ENCODE data around the gene MRPS18A.

MRPS18A gene

DNA sequence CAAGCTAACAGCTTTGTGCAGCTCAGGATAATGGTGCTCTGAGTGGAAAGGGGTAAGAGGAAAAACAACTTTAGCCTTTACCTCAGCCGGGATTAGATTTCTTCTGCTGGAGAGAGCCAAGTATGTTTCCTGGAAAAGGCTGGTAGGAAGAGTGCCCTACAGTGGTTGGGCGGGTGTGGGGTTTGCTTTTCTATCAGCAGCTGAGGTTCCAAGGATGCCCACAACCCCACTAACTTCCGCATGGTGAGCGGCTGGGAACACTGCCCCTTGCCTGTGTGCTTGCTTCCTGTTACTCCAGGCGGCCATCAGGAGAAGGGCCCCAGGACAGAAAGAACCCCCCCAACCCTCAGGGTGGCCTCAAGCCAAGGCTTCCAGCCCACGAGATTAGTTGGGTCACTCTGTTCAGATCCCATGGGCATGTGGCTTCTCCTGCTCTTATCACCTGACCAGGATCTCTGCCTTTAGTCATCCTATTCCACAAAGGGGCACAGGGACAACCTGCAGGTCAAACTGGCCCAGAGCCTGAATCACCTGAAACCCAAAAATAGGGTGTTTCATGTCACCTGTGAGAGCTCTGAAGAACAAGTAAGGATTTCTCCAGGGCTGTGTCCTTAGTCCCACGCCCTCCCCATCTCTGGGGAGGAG is 10.5 kb downstream of the MRPS18A start:
- H2BK12ac ChIP-seq (ENCODE audit: low read length): no peak overlapping the region
- H3K4me2 ChIP-seq (ENCODE audit: insufficient read depth, low read length, poor library complexity, severe bottlenecking): no peak overlapping the region
- no peak for DNase-seq (ENCODE audit: low spot score)
- WGBS, 2 donors (ENCODE audit: extremely low coverage in 2 of 2, insufficient read length in 2 of 2, insufficient replicate concordance in 1 of 2): no CpG with 5 or more reads among the region's 7 CpGs
- no peaks in the 10 kb centered on the region for H3K4me1 ChIP-seq (ENCODE audit: control insufficient read depth in 2 of 2, insufficient read depth in 1 of 2, low read depth in 1 of 2, low read length in 2 of 2)
- no peak overlapping the region for H2BK15ac ChIP-seq (ENCODE audit: low read length)
- H3K23ac ChIP-seq (ENCODE audit: low read depth, low read length, poor library complexity): no peak overlapping the region
- H3K79me1 ChIP-seq (ENCODE audit: low read depth, low read length): no peaks in the 10 kb centered on the region
- no peak overlapping the region for H2BK120ac ChIP-seq (ENCODE audit: low read depth, low read length)
- H4K8ac ChIP-seq (ENCODE audit: low read depth, low read length): no peak overlapping the region
- H4K91ac ChIP-seq (ENCODE audit: low read depth, low read length, poor library complexity): no peak overlapping the region
- H3K18ac ChIP-seq (ENCODE audit: low read length): no peak overlapping the region
- no peak overlapping the region for H3K27ac ChIP-seq (replicated peaks; ENCODE audit: low read length)
- H2AFZ ChIP-seq (ENCODE audit: low read length): no peak overlapping the region
- no peaks in the 10 kb centered on the region for H3K9me3 ChIP-seq (replicated peaks in 1 of 2; ENCODE audit: control insufficient read depth in 2 of 2, insufficient read depth in 1 of 2, low read depth in 1 of 2, low read length in 2 of 2)
- H2AK5ac ChIP-seq (ENCODE audit: low read depth, low read length): no peak overlapping the region
- no peak overlapping the region for H3K9ac ChIP-seq (ENCODE audit: low read depth, low read length, poor library complexity)
- H3K36me3 ChIP-seq (replicated peaks in 1 of 2; ENCODE audit: control insufficient read depth in 2 of 2, insufficient read depth in 2 of 2, low read length in 2 of 2): peaks cover 33 to 99% of the 10 kb centered on the region in 2 donors
- no peak overlapping the region for H2BK5ac ChIP-seq (ENCODE audit: low read length)
- H3K14ac ChIP-seq (ENCODE audit: low read length): no peak overlapping the region
- H3K4me3 ChIP-seq (ENCODE audit: low read length in 2 of 2): no peak overlapping the region
- H3K27me3 ChIP-seq (ENCODE audit: control insufficient read depth in 3 of 3, insufficient read depth in 3 of 3, low read depth in 1 of 3, low read length in 3 of 3): no peaks in the 10 kb centered on the region
- no peak overlapping the region for H3K4ac ChIP-seq (ENCODE audit: low read length)

DNA sequence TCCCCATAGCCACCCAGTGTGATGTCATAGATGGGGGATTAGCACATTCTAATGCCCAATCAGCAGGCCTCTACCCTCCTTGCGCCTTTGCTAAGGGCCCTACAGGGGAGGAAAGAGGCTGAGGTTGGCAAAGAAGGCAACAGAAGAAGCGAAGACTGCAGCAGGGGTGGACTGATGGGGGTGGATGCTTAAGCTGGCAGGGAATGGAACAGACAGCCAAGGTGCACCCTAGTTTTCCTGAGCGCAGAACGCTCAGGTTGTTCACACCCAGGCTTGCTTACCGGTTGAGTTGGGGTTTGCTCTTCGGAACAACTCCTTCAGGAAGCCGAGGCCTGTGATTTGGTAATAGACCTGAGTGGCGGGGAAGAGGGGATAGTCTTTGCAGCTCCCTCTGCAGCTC is 12.7 kb downstream of the MRPS18A start:
- Histone ChIP-seq H4K91ac (ENCODE audit: low read depth, low read length, poor library complexity) (no peak overlapping the region), H2BK5ac (ENCODE audit: low read length) (no peak overlapping the region), H3K4me1 (ENCODE audit: control insufficient read depth in 2 of 2, insufficient read depth in 1 of 2, low read depth in 1 of 2, low read length in 2 of 2) (peaks cover 0 to under 1% of the 10 kb centered on the region in 2 donors), H3K4me3 (ENCODE audit: low read length in 2 of 2) (no peak overlapping the region), H2BK120ac (ENCODE audit: low read depth, low read length) (no peak overlapping the region), H3K4me2 (ENCODE audit: insufficient read depth, low read length, poor library complexity, severe bottlenecking) (no peak overlapping the region), H3K9me3 (replicated peaks in 1 of 2; ENCODE audit: control insufficient read depth in 2 of 2, insufficient read depth in 1 of 2, low read depth in 1 of 2, low read length in 2 of 2) (no peaks in the 10 kb centered on the region), H3K23ac (ENCODE audit: low read depth, low read length, poor library complexity) (no peak overlapping the region), H3K4ac (ENCODE audit: low read length) (no peak overlapping the region), H3K14ac (ENCODE audit: low read length) (no peak overlapping the region), H3K79me1 (ENCODE audit: low read depth, low read length) (no peaks in the 10 kb centered on the region), H3K9ac (ENCODE audit: low read depth, low read length, poor library complexity) (no peak overlapping the region), H2BK12ac (ENCODE audit: low read length) (no peak overlapping the region), H3K27ac (replicated peaks; ENCODE audit: low read length) (no peak overlapping the region), H2AK5ac (ENCODE audit: low read depth, low read length) (no peak overlapping the region), H2BK15ac (ENCODE audit: low read length) (no peak overlapping the region), H3K18ac (ENCODE audit: low read length) (no peak overlapping the region), H4K8ac (ENCODE audit: low read depth, low read length) (no peak overlapping the region), H2AFZ (ENCODE audit: low read length) (no peak overlapping the region), H3K27me3 (ENCODE audit: control insufficient read depth in 3 of 3, insufficient read depth in 3 of 3, low read depth in 1 of 3, low read length in 3 of 3) (no peaks in the 10 kb centered on the region), H3K36me3 (replicated peaks in 1 of 2; ENCODE audit: control insufficient read depth in 2 of 2, insufficient read depth in 2 of 2, low read length in 2 of 2) (peaks cover 40 to 96% of the 10 kb centered on the region in 2 donors)
- no CpG with 5 or more reads among the region's 8 CpGs for WGBS, 2 donors (ENCODE audit: extremely low coverage in 2 of 2, insufficient read length in 2 of 2, insufficient replicate concordance in 1 of 2)
- DNase-seq (ENCODE audit: low spot score): no peak

DNA sequence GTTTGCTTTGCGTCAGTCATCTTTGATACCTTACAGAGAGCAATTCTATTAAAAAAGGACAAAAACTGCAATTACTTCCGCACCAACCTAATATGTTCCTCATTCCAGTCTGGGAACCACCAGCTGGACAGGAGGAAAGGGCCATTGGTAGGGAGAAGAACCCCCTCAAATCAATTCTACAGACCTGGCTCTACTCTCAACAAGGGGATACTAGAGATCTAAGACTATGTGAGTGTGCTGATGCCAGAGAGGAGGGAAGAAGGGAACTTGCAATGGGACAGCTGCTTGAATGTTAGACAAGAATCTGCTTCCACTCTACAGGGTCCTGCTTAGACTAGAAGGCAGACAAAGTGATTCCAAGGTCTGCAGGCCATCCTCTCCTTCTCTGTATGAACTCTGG is 13.3 kb downstream of the MRPS18A start:
- Histone ChIP-seq H3K79me1 (ENCODE audit: low read depth, low read length) (no peaks in the 10 kb centered on the region), H3K4ac (ENCODE audit: low read length) (no peak overlapping the region), H4K8ac (ENCODE audit: low read depth, low read length) (no peak overlapping the region), H3K18ac (ENCODE audit: low read length) (no peak overlapping the region), H2BK5ac (ENCODE audit: low read length) (no peak overlapping the region), H3K27me3 (ENCODE audit: control insufficient read depth in 3 of 3, insufficient read depth in 3 of 3, low read depth in 1 of 3, low read length in 3 of 3) (no peaks in the 10 kb centered on the region), H3K14ac (ENCODE audit: low read length) (no peak overlapping the region), H3K9me3 (replicated peaks in 1 of 2; ENCODE audit: control insufficient read depth in 2 of 2, insufficient read depth in 1 of 2, low read depth in 1 of 2, low read length in 2 of 2) (no peaks in the 10 kb centered on the region), H2AK5ac (ENCODE audit: low read depth, low read length) (no peak overlapping the region), H4K91ac (ENCODE audit: low read depth, low read length, poor library complexity) (no peak overlapping the region), H3K4me2 (ENCODE audit: insufficient read depth, low read length, poor library complexity, severe bottlenecking) (no peak overlapping the region), H2BK15ac (ENCODE audit: low read length) (no peak overlapping the region), H3K36me3 (replicated peaks in 1 of 2; ENCODE audit: control insufficient read depth in 2 of 2, insufficient read depth in 2 of 2, low read length in 2 of 2) (peaks cover 38 to 90% of the 10 kb centered on the region in 2 donors), H3K23ac (ENCODE audit: low read depth, low read length, poor library complexity) (no peak overlapping the region), H2BK120ac (ENCODE audit: low read depth, low read length) (no peak overlapping the region), H3K4me1 (ENCODE audit: control insufficient read depth in 2 of 2, insufficient read depth in 1 of 2, low read depth in 1 of 2, low read length in 2 of 2) (peaks cover 0 to 7% of the 10 kb centered on the region in 2 donors), H2AFZ (ENCODE audit: low read length) (no peak overlapping the region), H3K9ac (ENCODE audit: low read depth, low read length, poor library complexity) (no peak overlapping the region), H2BK12ac (ENCODE audit: low read length) (no peak overlapping the region), H3K4me3 (ENCODE audit: low read length in 2 of 2) (no peak overlapping the region), H3K27ac (replicated peaks; ENCODE audit: low read length) (no peak overlapping the region)
- DNase-seq (ENCODE audit: low spot score): no peak
- no CpG with 5 or more reads among the region's 2 CpGs for WGBS, 2 donors (ENCODE audit: extremely low coverage in 2 of 2, insufficient read length in 2 of 2, insufficient replicate concordance in 1 of 2)

DNA sequence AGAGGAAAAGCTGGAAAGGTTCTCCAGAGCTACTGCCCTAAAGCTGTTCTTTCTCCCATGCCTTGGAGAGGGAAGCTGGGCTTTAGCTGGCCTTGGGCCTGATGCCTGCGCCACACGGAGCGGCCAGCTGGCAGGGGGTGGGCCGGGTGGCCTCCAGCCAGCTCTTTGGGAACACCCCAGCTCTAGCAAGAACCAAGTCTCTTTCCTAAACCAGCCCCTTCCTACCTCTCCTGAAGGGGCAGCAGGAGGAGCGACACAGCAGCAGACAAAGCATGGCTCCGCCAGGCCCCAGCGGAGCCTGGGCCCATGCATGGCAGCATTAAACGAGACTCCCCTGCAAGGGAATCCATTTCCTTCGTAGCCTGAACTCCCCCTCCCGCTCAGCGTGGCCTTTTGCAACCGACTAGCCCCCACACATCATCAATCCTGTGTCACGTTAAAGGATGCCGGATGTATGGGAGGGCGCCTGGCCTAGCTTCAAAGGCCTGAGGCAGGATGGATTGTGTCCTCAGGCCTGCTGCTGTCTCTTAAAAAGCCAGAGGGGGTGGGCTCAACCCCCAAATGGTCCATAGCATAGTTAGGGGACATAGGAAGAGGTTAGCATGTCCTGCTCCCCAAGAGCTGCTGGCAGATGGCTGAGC is 14.0 kb downstream of the MRPS18A start:
- Histone ChIP-seq H4K8ac (ENCODE audit: low read depth, low read length) (no peak overlapping the region), H3K4me3 (ENCODE audit: low read length in 2 of 2) (no peak overlapping the region), H3K27ac (replicated peaks; ENCODE audit: low read length) (no peak overlapping the region), H3K9me3 (replicated peaks in 1 of 2; ENCODE audit: control insufficient read depth in 2 of 2, insufficient read depth in 1 of 2, low read depth in 1 of 2, low read length in 2 of 2) (no peaks in the 10 kb centered on the region), H3K23ac (ENCODE audit: low read depth, low read length, poor library complexity) (no peak overlapping the region), H3K18ac (ENCODE audit: low read length) (no peak overlapping the region), H3K4me2 (ENCODE audit: insufficient read depth, low read length, poor library complexity, severe bottlenecking) (no peak overlapping the region), H2BK5ac (ENCODE audit: low read length) (no peak overlapping the region), H2BK12ac (ENCODE audit: low read length) (no peak overlapping the region), H4K91ac (ENCODE audit: low read depth, low read length, poor library complexity) (no peak overlapping the region), H2BK120ac (ENCODE audit: low read depth, low read length) (no peak overlapping the region), H3K79me1 (ENCODE audit: low read depth, low read length) (no peaks in the 10 kb centered on the region), H3K14ac (ENCODE audit: low read length) (no peak overlapping the region), H2AK5ac (ENCODE audit: low read depth, low read length) (no peak overlapping the region), H3K9ac (ENCODE audit: low read depth, low read length, poor library complexity) (no peak overlapping the region), H3K36me3 (replicated peaks in 1 of 2; ENCODE audit: control insufficient read depth in 2 of 2, insufficient read depth in 2 of 2, low read length in 2 of 2) (peaks cover 36 to 82% of the 10 kb centered on the region in 2 donors), H2AFZ (ENCODE audit: low read length) (no peak overlapping the region), H3K4ac (ENCODE audit: low read length) (no peak overlapping the region), H3K27me3 (ENCODE audit: control insufficient read depth in 3 of 3, insufficient read depth in 3 of 3, low read depth in 1 of 3, low read length in 3 of 3) (no peaks in the 10 kb centered on the region), H2BK15ac (ENCODE audit: low read length) (no peak overlapping the region), H3K4me1 (ENCODE audit: control insufficient read depth in 2 of 2, insufficient read depth in 1 of 2, low read depth in 1 of 2, low read length in 2 of 2) (peaks cover 0 to 14% of the 10 kb centered on the region in 2 donors)
- no peak for DNase-seq (ENCODE audit: low spot score)
- WGBS, 2 donors (ENCODE audit: extremely low coverage in 2 of 2, insufficient read length in 2 of 2, insufficient replicate concordance in 1 of 2): no CpG with 5 or more reads among the region's 15 CpGs

Measured in neuronal stem cell (in vitro differentiated cells).